SK-N-SH treated with all-trans-retinoic acid at 6 μM for 48 hours (cell line): Measurements from ENCODE around the gene AKT1S1.

Experiments used
- ATAC-seq: fragments of 200-7000 bp; cut with Tn5 transposase; 3 replicates; pipeline ENCODE4 v1.9.1; 2020; ENCODE audit warnings: mild to moderate bottlenecking, moderate library complexity
- ARNTL ChIP-seq: fragments of 450-650 bp; formaldehyde crosslinking; IDR thresholded peaks from 2 replicates; pipeline ENCODE4 v1.5.0; 2020; ENCODE audit warnings: low read depth, mild to moderate bottlenecking, moderate library complexity, borderline replicate concordance
- BACH2 ChIP-seq: fragments of 250-450 bp; sonication (Bioruptor Pico); IDR thresholded peaks from 2 replicates; pipeline ENCODE4 v1.9.0; 2021; ENCODE audit warnings: mild to moderate bottlenecking, borderline replicate concordance
- CREB5 ChIP-seq: fragments of 250-450 bp; sonication (Bioruptor Pico); IDR thresholded peaks from 2 replicates; pipeline ENCODE4 v1.5.1; 2020; ENCODE audit warnings: low read depth, mild to moderate bottlenecking, moderate library complexity
- CSDC2 ChIP-seq: fragments of 250-450 bp; sonication (Bioruptor Pico); IDR thresholded peaks from 2 replicates; pipeline ENCODE4 v1.5.0; 2020; ENCODE audit warnings: mild to moderate bottlenecking, moderate library complexity
- ESRRG ChIP-seq: fragments of 250-450 bp; sonication (Bioruptor Pico); IDR thresholded peaks from 2 replicates; pipeline ENCODE4 v1.6.1; 2021; ENCODE audit warnings: mild to moderate bottlenecking
- ISL1 ChIP-seq: fragments of 250-450 bp; sonication (Bioruptor Pico); IDR thresholded peaks from 2 replicates; pipeline ENCODE4 v2.1.2; 2022; ENCODE audit warnings: mild to moderate bottlenecking, moderate library complexity
- OSR1 ChIP-seq: fragments of 250-450 bp; sonication (Bioruptor Pico); IDR thresholded peaks from 2 replicates; pipeline ENCODE4 v1.8.0; 2022; ENCODE audit warnings: moderate library complexity, mild to moderate bottlenecking, inconsistent platforms
- POU6F1 ChIP-seq: fragments of 250-450 bp; sonication (Bioruptor Pico); IDR thresholded peaks from 2 replicates; pipeline ENCODE4 v1.8.0; 2021; ENCODE audit warnings: low read depth, mild to moderate bottlenecking, moderate library complexity, borderline replicate concordance
- PPARA ChIP-seq: fragments of 250-450 bp; sonication (Bioruptor Pico); IDR thresholded peaks from 2 replicates; pipeline ENCODE4 v1.5.0; 2020; ENCODE audit warnings: mild to moderate bottlenecking, borderline replicate concordance
- RARB ChIP-seq: fragments of 250-450 bp; sonication (Bioruptor Pico); IDR thresholded peaks from 2 replicates; pipeline ENCODE4 v1.8.0; 2021; ENCODE audit warnings: mild to moderate bottlenecking, moderate library complexity
- SNAI2 ChIP-seq: fragments of 250-450 bp; sonication (Bioruptor Pico); IDR thresholded peaks from 2 replicates; pipeline ENCODE4 v1.5.0; 2020; ENCODE audit warnings: mild to moderate bottlenecking, moderate library complexity
- TCF4 ChIP-seq: fragments of 250-450 bp; sonication (Bioruptor Pico); IDR thresholded peaks from 2 replicates; pipeline ENCODE4 v1.8.0; 2021; ENCODE audit warnings: mild to moderate bottlenecking, moderate library complexity, borderline replicate concordance
- TOX ChIP-seq: fragments of 250-450 bp; sonication (Bioruptor Pico); IDR thresholded peaks from 2 replicates; pipeline ENCODE4 v1.8.0; 2021; ENCODE audit warnings: mild to moderate bottlenecking, moderate library complexity, borderline replicate concordance
- ZNF565 ChIP-seq: fragments of 450-650 bp; formaldehyde crosslinking; conservative IDR thresholded peaks from 2 replicates; pipeline ENCODE4 v1.5.0; 2020; ENCODE audit warnings: low read depth, mild to moderate bottlenecking, moderate library complexity
- ZNF70 ChIP-seq: fragments of 450-650 bp; formaldehyde crosslinking; IDR thresholded peaks from 2 replicates; pipeline ENCODE4 v1.5.0; 2020; ENCODE audit warnings: mild to moderate bottlenecking, moderate library complexity
- TF ChIP-seq, protein P1 (sequence below): fragments of 250-450 bp; sonication (Bioruptor Pico); IDR thresholded peaks from 2 replicates; pipeline ENCODE4 v1.8.0; 2020; ENCODE audit warnings: mild to moderate bottlenecking, moderate library complexity, borderline replicate concordance
- TF ChIP-seq, protein P2 (sequence below): fragments of 250-450 bp; sonication (Bioruptor Pico); IDR thresholded peaks from 2 replicates; pipeline ENCODE4 v1.5.1; 2021; ENCODE audit warnings: mild to moderate bottlenecking, moderate library complexity
- TF ChIP-seq, protein P3 (sequence below): fragments of 250-450 bp; sonication (Bioruptor Pico); IDR thresholded peaks from 2 replicates; pipeline ENCODE4 v1.5.0; 2020; ENCODE audit warnings: mild to moderate bottlenecking, moderate library complexity

Gene AKT1S1

DNA sequence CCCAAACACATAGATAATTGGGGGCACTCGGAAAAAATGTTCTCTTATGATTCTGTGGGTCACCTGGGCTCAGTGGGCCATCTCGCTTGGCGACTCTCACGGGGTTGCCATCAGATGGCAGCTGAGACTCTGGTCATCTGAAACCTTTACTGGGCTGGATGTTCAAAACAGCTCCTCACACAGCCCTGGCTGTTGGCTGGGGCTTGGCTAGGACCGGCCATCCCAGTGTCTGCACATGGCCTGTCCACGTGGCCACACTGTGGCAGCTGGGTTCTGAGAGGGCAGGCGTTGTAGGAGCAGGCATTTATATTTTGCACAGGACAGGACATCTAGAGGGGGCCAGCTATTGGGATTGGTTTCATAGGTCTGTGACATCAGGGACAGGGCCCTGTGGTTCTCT, 43.6 kb downstream of the AKT1S1 start:
- no peak for ATAC-seq
- no peak for TF ChIP-seq POU6F1 (CRISPR knock-in tag)

- TF ChIP-seq TCF4 (no peak), ZNF70 (no peak), CREB5 (CRISPR knock-in tag) (no peak), OSR1 (no peak), SNAI2 (no peak)
- TF ChIP-seq, protein P1, sequence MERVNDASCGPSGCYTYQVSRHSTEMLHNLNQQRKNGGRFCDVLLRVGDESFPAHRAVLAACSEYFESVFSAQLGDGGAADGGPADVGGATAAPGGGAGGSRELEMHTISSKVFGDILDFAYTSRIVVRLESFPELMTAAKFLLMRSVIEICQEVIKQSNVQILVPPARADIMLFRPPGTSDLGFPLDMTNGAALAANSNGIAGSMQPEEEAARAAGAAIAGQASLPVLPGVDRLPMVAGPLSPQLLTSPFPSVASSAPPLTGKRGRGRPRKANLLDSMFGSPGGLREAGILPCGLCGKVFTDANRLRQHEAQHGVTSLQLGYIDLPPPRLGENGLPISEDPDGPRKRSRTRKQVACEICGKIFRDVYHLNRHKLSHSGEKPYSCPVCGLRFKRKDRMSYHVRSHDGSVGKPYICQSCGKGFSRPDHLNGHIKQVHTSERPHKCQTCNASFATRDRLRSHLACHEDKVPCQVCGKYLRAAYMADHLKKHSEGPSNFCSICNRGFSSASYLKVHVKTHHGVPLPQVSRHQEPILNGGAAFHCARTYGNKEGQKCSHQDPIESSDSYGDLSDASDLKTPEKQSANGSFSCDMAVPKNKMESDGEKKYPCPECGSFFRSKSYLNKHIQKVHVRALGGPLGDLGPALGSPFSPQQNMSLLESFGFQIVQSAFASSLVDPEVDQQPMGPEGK = no peak
- TF ChIP-seq, protein P2, sequence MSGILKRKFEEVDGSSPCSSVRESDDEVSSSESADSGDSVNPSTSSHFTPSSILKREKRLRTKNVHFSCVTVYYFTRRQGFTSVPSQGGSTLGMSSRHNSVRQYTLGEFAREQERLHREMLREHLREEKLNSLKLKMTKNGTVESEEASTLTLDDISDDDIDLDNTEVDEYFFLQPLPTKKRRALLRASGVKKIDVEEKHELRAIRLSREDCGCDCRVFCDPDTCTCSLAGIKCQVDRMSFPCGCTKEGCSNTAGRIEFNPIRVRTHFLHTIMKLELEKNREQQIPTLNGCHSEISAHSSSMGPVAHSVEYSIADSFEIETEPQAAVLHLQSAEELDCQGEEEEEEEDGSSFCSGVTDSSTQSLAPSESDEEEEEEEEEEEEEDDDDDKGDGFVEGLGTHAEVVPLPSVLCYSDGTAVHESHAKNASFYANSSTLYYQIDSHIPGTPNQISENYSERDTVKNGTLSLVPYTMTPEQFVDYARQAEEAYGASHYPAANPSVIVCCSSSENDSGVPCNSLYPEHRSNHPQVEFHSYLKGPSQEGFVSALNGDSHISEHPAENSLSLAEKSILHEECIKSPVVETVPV (CRISPR knock-in tag) = no peak
- TF ChIP-seq, protein P3, sequence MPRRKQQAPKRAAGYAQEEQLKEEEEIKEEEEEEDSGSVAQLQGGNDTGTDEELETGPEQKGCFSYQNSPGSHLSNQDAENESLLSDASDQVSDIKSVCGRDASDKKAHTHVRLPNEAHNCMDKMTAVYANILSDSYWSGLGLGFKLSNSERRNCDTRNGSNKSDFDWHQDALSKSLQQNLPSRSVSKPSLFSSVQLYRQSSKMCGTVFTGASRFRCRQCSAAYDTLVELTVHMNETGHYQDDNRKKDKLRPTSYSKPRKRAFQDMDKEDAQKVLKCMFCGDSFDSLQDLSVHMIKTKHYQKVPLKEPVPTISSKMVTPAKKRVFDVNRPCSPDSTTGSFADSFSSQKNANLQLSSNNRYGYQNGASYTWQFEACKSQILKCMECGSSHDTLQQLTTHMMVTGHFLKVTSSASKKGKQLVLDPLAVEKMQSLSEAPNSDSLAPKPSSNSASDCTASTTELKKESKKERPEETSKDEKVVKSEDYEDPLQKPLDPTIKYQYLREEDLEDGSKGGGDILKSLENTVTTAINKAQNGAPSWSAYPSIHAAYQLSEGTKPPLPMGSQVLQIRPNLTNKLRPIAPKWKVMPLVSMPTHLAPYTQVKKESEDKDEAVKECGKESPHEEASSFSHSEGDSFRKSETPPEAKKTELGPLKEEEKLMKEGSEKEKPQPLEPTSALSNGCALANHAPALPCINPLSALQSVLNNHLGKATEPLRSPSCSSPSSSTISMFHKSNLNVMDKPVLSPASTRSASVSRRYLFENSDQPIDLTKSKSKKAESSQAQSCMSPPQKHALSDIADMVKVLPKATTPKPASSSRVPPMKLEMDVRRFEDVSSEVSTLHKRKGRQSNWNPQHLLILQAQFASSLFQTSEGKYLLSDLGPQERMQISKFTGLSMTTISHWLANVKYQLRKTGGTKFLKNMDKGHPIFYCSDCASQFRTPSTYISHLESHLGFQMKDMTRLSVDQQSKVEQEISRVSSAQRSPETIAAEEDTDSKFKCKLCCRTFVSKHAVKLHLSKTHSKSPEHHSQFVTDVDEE (CRISPR knock-in tag) = no peak
- TF ChIP-seq, all 23 proteins: peak for 0
- ATAC-seq = no peak
Measured at GRCh38 chr19:49832556-49832955, 44.6 kb downstream of the AKT1S1 start.

DNA sequence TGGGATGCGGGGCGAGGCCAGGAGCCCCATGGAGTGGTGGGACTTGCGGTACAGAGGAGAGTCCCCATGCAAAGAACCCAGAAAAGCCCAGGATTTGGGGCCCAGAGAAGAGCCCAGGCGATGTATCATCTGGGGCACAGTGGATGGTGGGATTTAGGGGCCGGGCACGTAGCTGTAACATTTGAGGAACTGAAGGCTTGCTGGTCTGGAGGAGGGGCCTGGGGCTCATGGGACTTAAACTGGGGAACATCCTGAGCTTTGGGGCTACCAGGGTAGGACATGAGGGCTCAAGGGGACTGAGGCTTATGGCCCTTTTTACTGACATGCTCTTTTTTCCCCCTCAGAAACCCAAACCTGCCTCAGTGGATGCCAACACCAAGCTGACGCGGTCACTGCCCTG, 45.6 kb downstream of the AKT1S1 start:
- ATAC-seq = no peak
- no peak for TF ChIP-seq TOX (CRISPR knock-in tag)
- TF ChIP-seq ZNF70 = no peak
- no peak for TF ChIP-seq CSDC2
- TF ChIP-seq RARB (CRISPR knock-in tag) = no peak
- no peak for TF ChIP-seq ARNTL (CRISPR knock-in tag)
- TF ChIP-seq ZNF565 = no peak
- TF ChIP-seq, protein P3 (CRISPR knock-in tag) = no peak
- no peak for TF ChIP-seq PPARA (CRISPR knock-in tag)
- no peak for TF ChIP-seq TCF4
- TF ChIP-seq ESRRG (CRISPR knock-in tag) = no peak
- no peak for TF ChIP-seq ISL1 (CRISPR knock-in tag)

DNA sequence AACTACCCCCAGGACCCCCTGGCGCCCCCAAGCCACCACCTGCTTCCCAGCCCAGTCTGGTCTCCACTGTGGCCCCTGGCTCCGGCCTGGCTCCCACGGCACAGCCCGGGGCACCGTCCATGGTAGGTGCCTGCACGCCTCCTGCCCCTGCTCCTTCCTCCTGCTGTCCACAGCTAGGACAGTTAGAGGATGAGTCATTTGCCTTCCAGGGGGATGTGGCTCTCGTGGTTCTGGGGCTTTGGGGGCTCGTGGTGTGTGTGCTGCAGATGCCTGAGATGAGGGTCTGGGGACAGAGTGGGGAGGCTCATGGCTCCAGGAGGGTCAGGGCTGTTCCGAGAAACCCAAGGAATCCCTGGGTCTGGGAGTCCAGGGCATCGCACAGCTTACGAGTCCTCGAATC, 46.4 kb downstream of the AKT1S1 start:
- no peak for TF ChIP-seq BACH2 (CRISPR knock-in tag)

More for the DNA sequence above, 46.4 kb downstream of the AKT1S1 start:
- no peak for ATAC-seq
